Kidney epithelial cell (primary cell): ENCODE measurements around the gene MAVS. TPM values are rescaled to one million over a fixed set of nuclear protein-coding genes. Genes with fewer than 3 reads are reported as not detected.
"Not testable (repeated sequence)": the region's sequence is repeated elsewhere in the genome, so short reads cannot be mapped to it uniquely, and the experiment has no call there.

Experiments used
- DNase-seq: peaks from one replicate; pipeline ENCODE4 v3.0.0-alpha.2; 2010; ENCODE audit warnings: low read depth
- H3K27me3 ChIP-seq: 2 replicates; pipeline ENCODE4 v1.6.0; 2011; ENCODE audit warnings: low read length; ENCODE audit not compliant: control insufficient read depth, insufficient read depth
- H3K36me3 ChIP-seq: 2 replicates; pipeline ENCODE4 v1.5.1; 2011; ENCODE audit warnings: low read length; ENCODE audit not compliant: control insufficient read depth, insufficient read depth
- H3K4me3 ChIP-seq: 2 replicates; pipeline ENCODE4 v1.5.1; 2011; ENCODE audit warnings: low read depth, mild to moderate bottlenecking, control low read depth, low read length
- CTCF ChIP-seq: IDR thresholded peaks from 2 replicates; pipeline ENCODE4 v1.5.1; 2011; ENCODE audit warnings: mild to moderate bottlenecking, moderate library complexity, low read length, control low read depth, inconsistent platforms; ENCODE audit not compliant: insufficient read depth, poor library complexity, severe bottlenecking
- total RNA-seq: library from RNA; depleted of rRNA; stranded (reverse); fragments of >200 nt; gene quantifications from 2 replicates; pipeline ENCODE4 v1.2.3, GENCODE V29; 2015

The MAVS gene
- total RNA-seq, 1 donor from 2014 or later: 30.8 TPM

- H3K4me3 ChIP-seq: no peak overlapping the region
- TF ChIP-seq CTCF: no peak
Observed at GRCh38 chr20:3825526-3825925, 21.1 kb upstream of the MAVS start.

GRCh38 chr20:3826420-3826819 is 20.2 kb upstream of the MAVS start:
- Histone ChIP-seq H3K4me3 (no peak overlapping the region), H3K36me3 (peaks cover 1% of the 10 kb centered on the region), H3K27me3 (no peaks in the 10 kb centered on the region)
- no peak for TF ChIP-seq CTCF
- no peak for DNase-seq

More at GRCh38 chr20:3825526-3825925, 21.1 kb upstream of the MAVS start:
- DNase-seq: no peak
- peaks cover 1% of the 10 kb centered on the region for H3K36me3 ChIP-seq
- H3K27me3 ChIP-seq: no peaks in the 10 kb centered on the region

GRCh38 chr20:3828798-3829197 is 17.8 kb upstream of the MAVS start:
- H3K36me3 ChIP-seq: peaks cover 1% of the 10 kb centered on the region
- no peak for TF ChIP-seq CTCF
- no peak for DNase-seq
- H3K4me3 ChIP-seq: no peak overlapping the region
- no peaks in the 10 kb centered on the region for H3K27me3 ChIP-seq

- H3K4me3 ChIP-seq, DNase-seq, H3K27me3 ChIP-seq, H3K36me3 ChIP-seq: not testable (repeated sequence)
Observed at GRCh38 chr20:3829891-3830290, 16.7 kb upstream of the MAVS start.

- no peak overlapping the region for H3K4me3 ChIP-seq
- DNase-seq: no peak
- TF ChIP-seq CTCF: no peak
Observed at GRCh38 chr20:3836132-3836531, 10.5 kb upstream of the MAVS start.

GRCh38 chr20:3839328-3839727 is 7.3 kb upstream of the MAVS start:
- TF ChIP-seq CTCF: no peak
- no peak for DNase-seq
- no peak overlapping the region for H3K4me3 ChIP-seq

More at GRCh38 chr20:3836132-3836531, 10.5 kb upstream of the MAVS start:
- Histone ChIP-seq H3K36me3 (no peaks in the 10 kb centered on the region), H3K27me3 (no peaks in the 10 kb centered on the region)

GRCh38 chr20:3840201-3840600 is 6.4 kb upstream of the MAVS start:
- not testable (repeated sequence) for H3K4me3 ChIP-seq, H3K27me3 ChIP-seq, DNase-seq

More at GRCh38 chr20:3839328-3839727, 7.3 kb upstream of the MAVS start:
- no peaks in the 10 kb centered on the region for H3K27me3 ChIP-seq
- no peaks in the 10 kb centered on the region for H3K36me3 ChIP-seq

More at GRCh38 chr20:3840201-3840600, 6.4 kb upstream of the MAVS start:
- not testable (repeated sequence) for H3K36me3 ChIP-seq
